AG20443 (cell line): ENCODE measurements around the gene GPR31.
"Not testable (repeated sequence)": the region's sequence is repeated elsewhere in the genome, so short reads cannot be mapped to it uniquely, and the experiment has no call there.

Experiments
- DNase-seq: peaks from one replicate; pipeline ENCODE4 v3.0.0; 2012; ENCODE audit warnings: low spot score, mixed read lengths

The GPR31 gene

GRCh38 chr6:167167699-167168098, 9.9 kb upstream of the GPR31 start:
- not testable (repeated sequence) for DNase-seq

- no peak for DNase-seq
These were observed 8.2 kb upstream of the GPR31 start for GRCh38 chr6:167165858-167166471.

- no peak for DNase-seq
These were observed 6.5 kb upstream of the GPR31 start for GRCh38 chr6:167164261-167164660.

- DNase-seq = no peak
These were observed 5.8 kb upstream of the GPR31 start for GRCh38 chr6:167163476-167164011.

- no peak for DNase-seq
These were observed 4.8 kb upstream of the GPR31 start for GRCh38 chr6:167162591-167162990.

- DNase-seq = no peak
These were observed 4.2 kb upstream of the GPR31 start for GRCh38 chr6:167161851-167162467.

- DNase-seq = no peak
These were observed 366 bp downstream of the GPR31 start for GRCh38 chr6:167157414-167157813.

GRCh38 chr6:167154895-167155294, 2.9 kb downstream of the GPR31 start:
- no peak for DNase-seq

GRCh38 chr6:167154291-167154690, 3.5 kb downstream of the GPR31 start:
- no peak for DNase-seq

- DNase-seq = peak; percentile 22
These were observed 4.2 kb downstream of the GPR31 start for GRCh38 chr6:167153521-167153959.

- no peak for DNase-seq
These were observed 4.9 kb downstream of the GPR31 start for GRCh38 chr6:167152862-167153261.

- DNase-seq = no peak
These were observed 6.1 kb downstream of the GPR31 start for GRCh38 chr6:167151648-167152047.

- no peak for DNase-seq
These were observed 6.7 kb downstream of the GPR31 start for GRCh38 chr6:167150941-167151549.

- DNase-seq = no peak
These were observed 8.8 kb downstream of the GPR31 start for GRCh38 chr6:167148997-167149396.

- no peak for DNase-seq
These were observed 9.8 kb downstream of the GPR31 start for GRCh38 chr6:167148021-167148420.

GRCh38 chr6:167146977-167147376, 10.8 kb downstream of the GPR31 start:
- no peak for DNase-seq

GRCh38 chr6:167146135-167146534, 11.6 kb downstream of the GPR31 start:
- DNase-seq = no peak

- no peak for DNase-seq
These were observed 12.3 kb downstream of the GPR31 start for GRCh38 chr6:167145461-167145860.

GRCh38 chr6:167143041-167143440, 14.7 kb downstream of the GPR31 start:
- no peak for DNase-seq

GRCh38 chr6:167142433-167142761, 15.4 kb downstream of the GPR31 start:
- no peak for DNase-seq

GRCh38 chr6:167141667-167142432, 15.9 kb downstream of the GPR31 start:
- DNase-seq = peak; percentile 38

GRCh38 chr6:167140589-167141474, 16.9 kb downstream of the GPR31 start:
- no peak for DNase-seq
